Fibroblast of lung (primary cell): ENCODE results near the gene EGLN2.
"Not testable (repeated sequence)": the region's sequence is repeated elsewhere in the genome, so short reads cannot be mapped to it uniquely, and the experiment has no call there.

Source experiments
- EZH2 ChIP-seq: IDR thresholded peaks from 2 replicates; pipeline ENCODE4 v1.5.1; 2012; ENCODE audit warnings: low read length, control low read depth, mild to moderate bottlenecking; ENCODE audit errors: missing control alignments
- TF ChIP-seq, protein P1 (sequence below), 2 donors: IDR thresholded peaks in 1 of 2; conservative IDR thresholded peaks in 1 of 2; 1 replicate in 1 of 2; 2 replicates in 1 of 2; pipeline ENCODE4 v1.5.1; 2011 to 2012; ENCODE audit warnings: low read length in 2 of 2, control low read depth in 1 of 2, inconsistent platforms in 1 of 2, low read depth in 1 of 2, mild to moderate bottlenecking in 1 of 2

DNA sequence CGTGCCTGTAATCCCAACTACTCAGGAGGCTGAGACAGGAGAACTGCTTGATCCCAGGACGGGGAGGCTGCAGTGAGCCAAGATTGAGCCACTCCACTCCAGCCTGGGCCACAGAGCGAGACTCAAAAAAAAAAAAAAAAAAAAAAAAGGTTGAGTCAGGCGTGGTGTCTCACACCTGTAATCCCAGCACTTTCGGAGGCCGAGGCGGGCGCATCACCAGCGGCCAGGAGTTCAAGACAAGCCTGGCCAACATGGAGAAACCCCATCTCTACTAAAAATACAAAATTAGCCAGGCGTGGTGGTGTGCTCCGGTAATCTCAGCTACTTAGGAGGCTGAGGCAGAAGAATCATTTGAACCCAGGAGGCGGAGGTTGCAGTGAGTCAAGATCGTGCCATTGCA lies 32.6 kb upstream of the EGLN2 start:
- not testable (repeated sequence) for TF ChIP-seq EZH2
- TF ChIP-seq, protein P1, sequence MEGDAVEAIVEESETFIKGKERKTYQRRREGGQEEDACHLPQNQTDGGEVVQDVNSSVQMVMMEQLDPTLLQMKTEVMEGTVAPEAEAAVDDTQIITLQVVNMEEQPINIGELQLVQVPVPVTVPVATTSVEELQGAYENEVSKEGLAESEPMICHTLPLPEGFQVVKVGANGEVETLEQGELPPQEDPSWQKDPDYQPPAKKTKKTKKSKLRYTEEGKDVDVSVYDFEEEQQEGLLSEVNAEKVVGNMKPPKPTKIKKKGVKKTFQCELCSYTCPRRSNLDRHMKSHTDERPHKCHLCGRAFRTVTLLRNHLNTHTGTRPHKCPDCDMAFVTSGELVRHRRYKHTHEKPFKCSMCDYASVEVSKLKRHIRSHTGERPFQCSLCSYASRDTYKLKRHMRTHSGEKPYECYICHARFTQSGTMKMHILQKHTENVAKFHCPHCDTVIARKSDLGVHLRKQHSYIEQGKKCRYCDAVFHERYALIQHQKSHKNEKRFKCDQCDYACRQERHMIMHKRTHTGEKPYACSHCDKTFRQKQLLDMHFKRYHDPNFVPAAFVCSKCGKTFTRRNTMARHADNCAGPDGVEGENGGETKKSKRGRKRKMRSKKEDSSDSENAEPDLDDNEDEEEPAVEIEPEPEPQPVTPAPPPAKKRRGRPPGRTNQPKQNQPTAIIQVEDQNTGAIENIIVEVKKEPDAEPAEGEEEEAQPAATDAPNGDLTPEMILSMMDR (conservative IDR thresholded peaks at IDR 0.05 in 1 of 2, IDR thresholded peaks at IDR 0.05 in 1 of 2; ENCODE audit: low read depth in 1 of 2, low read length in 2 of 2): not testable (repeated sequence)
